ENCODE measurements around the gene SPRED1. TPM values are rescaled to one million over a fixed set of nuclear protein-coding genes. Genes with fewer than 3 reads are reported as not detected.
"Not testable (repeated sequence)": the region's sequence is repeated elsewhere in the genome, so short reads cannot be mapped to it uniquely, and the experiment has no call there.

SPRED1 gene
- total RNA-seq, 1 donor from 2014 or later, result 7.3 TPM

DNA sequence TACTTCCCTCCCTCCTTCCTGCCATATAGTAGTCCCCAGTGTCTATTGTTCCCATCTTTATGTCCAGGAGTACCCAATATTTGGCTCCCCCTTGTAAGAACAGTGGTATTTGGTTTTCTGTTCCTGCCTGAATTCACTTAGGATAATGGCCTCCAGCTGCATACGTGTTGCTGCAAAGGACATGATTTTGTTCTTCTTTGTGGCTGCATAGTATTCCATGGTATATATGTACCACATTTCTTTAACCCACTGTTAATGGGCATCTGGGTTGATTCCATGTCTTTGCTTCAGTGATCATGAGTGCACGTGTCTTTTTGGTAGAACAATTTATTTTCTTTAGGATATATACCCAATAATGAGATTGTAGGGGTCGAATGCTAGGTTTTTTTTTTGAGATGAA is 19.3 kb downstream of the SPRED1 start:
- intact Hi-C loops (cut with micrococcal nuclease), result no loop called here
- DNase-seq, result no peak
- ATAC-seq, result no peak

DNA sequence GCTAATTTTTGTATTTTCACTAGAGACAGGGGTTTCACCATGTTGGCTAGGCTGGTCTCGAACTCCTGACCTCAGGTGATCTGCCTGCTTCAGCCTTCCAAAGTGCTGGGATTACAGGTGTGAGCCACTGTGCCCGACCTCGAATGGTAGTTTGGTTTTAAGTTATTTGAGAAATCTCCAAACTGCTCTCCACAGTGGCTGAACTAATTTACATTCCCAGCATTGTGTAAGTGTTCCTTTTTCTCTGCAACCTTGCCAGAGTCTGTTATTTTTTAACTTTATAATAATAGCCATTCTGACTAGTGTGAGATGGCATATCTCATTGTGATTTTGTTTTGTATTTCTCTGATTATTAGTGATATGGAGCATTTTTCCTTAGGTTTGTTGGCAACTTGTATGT is 19.8 kb downstream of the SPRED1 start:
- DNase-seq; ATAC-seq; intact Hi-C loops (cut with micrococcal nuclease): not testable (repeated sequence)

DNA sequence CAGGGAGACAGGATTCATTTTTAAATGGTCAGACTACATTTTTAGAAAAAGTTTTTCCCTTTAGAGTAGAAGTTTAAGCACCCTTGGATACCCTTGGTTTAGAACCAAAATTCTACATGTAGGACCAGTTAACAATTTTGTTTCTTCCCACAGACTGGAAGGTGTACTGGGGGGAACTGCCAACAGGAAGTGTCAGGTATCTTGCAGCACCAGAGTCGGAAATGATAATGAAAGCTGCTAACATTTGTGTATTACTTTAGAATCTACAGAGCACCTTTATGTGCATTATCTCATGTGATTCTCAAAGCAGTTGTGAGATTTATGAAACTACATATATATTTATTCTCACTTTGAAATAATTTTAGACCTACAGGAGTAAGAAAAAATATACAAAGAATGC is 21.5 kb downstream of the SPRED1 start:
- ATAC-seq, result no peak
- DNase-seq, result no peak
- intact Hi-C loops (cut with micrococcal nuclease), result no loop called here

DNA sequence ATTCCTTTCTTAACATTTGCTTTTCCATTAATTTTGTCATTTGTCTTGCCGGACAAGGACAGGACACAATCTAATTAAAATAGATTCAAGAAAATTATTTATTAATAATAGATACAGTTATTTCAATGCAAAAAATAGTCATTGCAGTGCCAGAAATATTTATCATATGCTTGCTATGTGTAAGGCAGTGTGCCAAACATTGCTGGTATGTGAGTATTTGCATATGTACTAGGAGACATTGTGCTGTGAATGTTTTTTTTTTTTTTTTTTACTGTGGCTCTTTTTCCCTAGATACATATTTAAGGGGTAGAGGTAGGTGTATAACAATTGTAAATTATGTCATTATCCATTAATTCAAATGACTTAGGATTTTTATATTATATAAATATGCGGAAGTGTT is 23.3 kb downstream of the SPRED1 start:
- DNase-seq (no peak), ATAC-seq (no peak)
- intact Hi-C loops (cut with micrococcal nuclease), result no loop called here

DNA sequence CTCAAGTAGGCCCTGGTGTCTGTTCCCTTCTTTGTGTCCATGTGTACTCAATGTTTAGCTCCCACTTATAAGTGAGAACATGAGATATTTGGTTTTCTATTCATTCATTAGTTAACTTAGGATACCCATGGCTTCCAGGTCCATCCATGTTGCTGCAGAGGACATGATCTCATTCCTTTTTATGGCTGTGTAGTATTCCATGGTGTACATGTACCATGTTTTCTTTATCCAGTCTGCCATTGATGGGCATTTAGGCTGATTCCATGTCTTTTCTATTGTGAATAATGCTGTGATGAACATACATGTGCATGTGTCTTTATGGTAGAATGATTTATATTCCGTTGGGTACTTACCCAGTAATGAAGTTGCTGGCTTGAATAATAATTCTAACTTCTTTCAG is 24.6 kb downstream of the SPRED1 start:
- ATAC-seq; DNase-seq; intact Hi-C loops (cut with micrococcal nuclease): not testable (repeated sequence)

DNA sequence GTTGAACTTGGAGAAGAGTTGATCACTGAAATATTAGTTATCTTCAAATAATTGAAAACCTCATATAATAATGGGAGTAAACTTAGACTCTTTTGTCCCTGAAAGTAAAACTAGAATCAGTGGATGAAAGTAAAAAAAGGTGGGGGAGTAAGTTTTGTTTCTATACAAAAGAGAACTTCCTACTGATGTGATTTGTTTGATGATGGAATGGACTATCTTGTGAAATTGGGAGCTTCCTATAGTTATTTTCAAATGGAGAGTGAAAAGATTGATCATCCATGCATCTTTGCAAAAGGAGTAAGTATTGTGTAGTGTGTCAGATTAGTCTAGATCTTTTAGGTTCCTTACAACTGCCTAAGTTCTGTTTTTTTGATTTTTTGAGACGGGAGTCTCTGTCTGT is 28.4 kb downstream of the SPRED1 start:
- intact Hi-C loops (cut with micrococcal nuclease), result no loop called here
- DNase-seq (no peak), ATAC-seq (no peak)

DNA sequence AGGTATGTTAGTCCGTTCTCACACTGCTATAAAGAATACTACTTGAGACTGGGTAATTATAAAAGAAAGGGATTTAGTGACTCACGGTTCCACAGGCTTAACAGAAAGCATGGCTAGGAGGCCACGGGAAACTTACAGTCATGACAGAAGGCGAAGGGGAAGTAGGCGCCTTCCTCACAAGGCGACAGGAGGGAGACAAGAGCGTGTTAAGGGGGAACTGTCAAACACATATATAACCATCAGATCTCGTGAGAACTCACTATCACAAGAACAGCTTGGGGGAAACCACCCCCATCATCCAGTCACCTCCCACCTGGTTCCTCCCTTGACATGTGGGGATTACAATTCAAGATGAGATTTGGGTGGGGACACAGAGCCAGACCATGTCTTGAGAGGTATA is 30.4 kb downstream of the SPRED1 start:
- DNase-seq (no peak), ATAC-seq (no peak)
- intact Hi-C loops (cut with micrococcal nuclease), result no loop called here

DNA sequence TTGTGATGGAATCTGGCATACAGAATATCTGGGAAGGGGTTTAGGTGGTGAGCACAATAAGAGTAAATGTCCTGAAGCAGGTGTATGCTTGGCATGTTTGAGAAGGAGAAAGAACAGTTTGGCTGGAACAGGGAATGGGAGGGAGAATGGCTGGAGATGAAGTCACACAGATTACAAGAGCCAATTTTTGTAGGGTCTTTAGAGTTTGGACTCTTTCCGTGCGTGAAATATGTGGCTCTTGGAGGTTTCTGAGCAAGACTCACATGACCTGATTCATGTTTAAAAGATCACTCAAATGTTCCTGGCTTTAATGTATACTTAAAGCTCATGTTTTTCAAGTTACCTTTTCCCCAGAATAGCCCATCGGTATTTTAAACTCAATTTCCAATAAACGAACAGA is 32.8 kb downstream of the SPRED1 start:
- DNase-seq, result no peak
- no peak for ATAC-seq
- intact Hi-C loops (cut with micrococcal nuclease), result no loop called here

DNA sequence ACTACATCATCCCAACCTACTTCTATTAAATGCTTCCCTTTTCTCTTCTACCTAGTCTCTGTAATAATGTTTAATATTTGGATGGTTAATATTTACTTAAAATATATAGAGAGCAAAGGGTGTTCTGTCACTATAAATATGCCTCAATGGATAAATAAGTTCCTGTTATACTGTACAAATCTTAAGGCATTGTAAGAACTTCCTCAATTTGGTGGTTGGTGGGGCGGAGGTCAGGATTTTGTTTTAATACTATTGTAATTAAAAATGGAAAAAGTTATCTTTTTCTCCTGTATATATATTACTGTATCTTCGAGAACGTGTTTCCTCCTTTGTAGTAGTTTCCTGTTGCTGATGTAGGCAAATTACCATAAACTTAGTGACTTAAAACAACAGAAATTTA is 41.5 kb downstream of the SPRED1 start:
- intact Hi-C loops (cut with micrococcal nuclease), result no loop called here
- DNase-seq (no peak), ATAC-seq (no peak)

DNA sequence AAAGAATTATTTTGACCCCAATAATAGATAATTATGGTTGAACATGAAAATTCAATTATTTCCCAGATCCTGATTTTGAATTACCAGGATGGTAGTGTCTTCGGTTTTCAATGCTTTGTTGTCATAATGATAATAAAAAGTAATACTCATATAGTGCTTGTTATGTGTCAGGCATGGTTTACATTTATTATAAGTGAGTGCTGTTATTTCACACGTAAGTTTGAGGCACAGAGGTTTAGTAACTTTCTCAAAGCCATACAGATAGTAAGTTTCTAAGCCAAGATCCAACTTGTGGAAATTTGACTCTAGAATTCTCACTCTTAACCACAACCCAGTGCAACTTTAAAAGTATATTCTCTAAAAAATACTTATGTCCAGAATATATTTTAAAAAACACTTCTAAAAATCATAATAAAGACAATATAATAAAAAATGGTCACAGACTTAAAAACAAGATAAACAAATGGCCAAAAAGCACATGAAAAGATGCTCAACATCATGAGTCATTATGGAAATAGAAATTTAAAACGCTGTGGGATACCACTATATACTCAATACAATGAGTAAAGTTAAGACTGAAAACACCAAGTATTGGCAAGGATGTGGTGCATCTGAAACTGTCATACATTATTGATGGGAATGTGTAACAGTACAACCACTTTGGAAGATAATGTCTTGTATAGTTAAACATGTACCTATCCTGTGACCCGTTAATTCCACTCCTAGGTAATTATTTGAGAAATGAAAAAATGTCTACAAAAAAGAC is 45.2 kb downstream of the SPRED1 start:
- ATAC-seq (no peak), DNase-seq (no peak)
- intact Hi-C loops (cut with micrococcal nuclease), result no loop called here

DNA sequence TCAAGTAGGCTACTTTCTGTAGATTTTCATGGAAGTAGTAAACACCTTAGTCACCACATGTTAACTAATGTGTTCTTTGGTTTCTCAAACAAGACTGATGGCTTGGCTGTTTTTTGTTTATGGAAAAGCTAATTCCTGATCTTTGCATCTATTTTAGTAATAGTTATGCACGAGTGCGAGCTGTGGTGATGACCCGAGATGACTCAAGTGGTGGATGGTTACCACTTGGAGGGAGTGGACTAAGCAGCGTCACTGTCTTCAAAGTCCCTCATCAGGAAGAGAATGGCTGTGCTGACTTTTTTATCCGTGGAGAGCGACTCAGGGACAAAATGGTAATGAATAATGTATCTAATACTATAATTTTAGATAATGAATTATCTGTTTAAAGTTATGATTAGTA is 46.6 kb downstream of the SPRED1 start:
- ATAC-seq, result no peak
- intact Hi-C loops (cut with micrococcal nuclease), result no loop called here
- DNase-seq, result no peak

DNA sequence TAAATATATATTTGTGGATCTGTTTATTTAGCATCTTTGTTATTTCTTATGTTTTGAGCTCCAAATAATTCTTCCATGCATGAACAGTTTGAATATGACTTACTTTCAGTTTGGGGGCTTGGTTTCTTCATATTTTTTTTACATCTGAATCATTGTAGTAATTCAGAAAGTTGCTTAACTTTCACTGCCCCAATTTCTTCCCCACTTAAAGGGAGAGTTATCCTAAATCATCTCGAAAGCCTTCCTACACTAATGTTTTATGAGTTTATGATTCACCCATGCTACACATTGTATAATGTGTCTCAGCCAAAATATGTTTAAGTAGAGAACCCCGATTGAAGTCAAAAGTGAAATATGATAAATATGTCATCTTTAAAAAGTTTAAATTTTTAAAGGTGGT is 47.8 kb downstream of the SPRED1 start:
- DNase-seq (no peak), ATAC-seq (no peak)
- intact Hi-C loops (cut with micrococcal nuclease), result no loop called here

DNA sequence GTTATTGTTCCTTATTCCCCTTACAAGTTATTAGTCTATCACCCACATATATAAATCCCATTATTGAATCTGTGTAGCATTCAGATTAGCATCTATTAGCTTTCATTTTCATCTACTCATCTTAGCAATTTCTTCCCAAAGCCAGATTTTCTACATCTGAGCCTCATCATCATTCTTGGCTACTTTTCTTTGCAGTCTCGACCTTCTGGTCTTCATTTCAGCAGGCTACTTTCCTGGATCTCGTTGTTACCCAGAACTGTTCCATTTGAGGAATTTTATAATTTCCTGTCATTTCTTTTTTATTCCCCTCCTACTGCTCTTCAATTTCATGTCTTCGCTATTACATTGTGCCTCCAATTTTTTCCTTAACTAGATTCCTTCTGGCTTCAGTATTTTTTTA is 51.8 kb downstream of the SPRED1 start:
- DNase-seq (no peak), ATAC-seq (no peak)
- intact Hi-C loops (cut with micrococcal nuclease), result no loop called here

DNA sequence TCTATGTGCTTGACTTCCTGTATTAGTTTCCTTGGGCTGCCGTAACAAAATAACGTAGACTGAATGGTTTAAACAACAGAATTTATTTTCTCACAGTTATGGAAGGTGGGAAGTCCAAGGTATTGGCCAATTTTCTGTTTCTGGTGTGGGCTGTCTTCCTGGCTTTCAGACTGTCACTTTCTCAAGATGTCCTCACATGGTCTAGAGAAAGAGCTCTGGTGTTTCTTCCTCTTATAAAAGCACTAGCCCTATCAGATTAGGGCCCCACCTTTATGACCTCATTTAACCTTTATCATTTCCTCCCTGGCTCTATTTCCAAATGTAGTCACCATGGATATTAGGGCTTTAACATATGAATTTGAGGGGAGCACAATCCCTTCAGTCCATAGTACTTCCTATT is 54.6 kb downstream of the SPRED1 start:
- DNase-seq, result no peak
- ATAC-seq, result no peak
- intact Hi-C loops (cut with micrococcal nuclease), result no loop called here

DNA sequence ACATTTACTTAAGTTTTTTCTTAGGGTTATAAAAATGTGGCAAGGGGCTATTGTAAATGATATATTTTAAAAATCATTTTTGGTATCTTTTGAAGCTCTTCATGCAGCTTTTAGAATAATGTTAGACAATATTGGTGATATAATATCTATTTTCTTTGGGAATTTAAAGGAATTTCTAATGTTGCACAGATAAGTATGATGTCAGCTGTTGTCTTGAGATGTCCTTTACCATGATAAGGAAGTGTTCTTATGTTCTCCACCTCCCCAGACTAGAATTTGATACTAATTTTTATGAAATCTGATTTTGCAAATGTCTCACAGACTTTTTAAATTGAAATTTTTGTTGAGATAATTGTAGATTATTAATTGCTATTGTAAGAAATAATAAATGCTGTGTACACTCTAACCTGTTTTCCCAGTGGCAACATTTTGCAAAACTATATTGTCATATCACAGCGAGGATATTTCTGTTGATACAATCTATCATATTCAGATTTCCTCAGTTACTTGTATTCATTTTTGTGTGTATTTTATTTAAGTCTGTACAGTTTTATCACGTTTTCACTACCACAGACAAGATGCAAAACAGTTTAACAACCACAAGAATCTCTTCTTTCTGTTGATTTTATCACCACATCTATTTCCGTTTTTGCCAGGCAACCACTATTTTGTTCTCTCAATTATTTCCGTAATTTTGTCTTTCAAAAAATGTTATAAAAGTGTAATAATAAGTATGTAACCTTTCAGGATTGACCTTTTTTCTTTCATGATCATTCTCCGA is 55.4 kb downstream of the SPRED1 start:
- ATAC-seq (no peak), DNase-seq (no peak)
- intact Hi-C loops (cut with micrococcal nuclease), result no loop called here

DNA sequence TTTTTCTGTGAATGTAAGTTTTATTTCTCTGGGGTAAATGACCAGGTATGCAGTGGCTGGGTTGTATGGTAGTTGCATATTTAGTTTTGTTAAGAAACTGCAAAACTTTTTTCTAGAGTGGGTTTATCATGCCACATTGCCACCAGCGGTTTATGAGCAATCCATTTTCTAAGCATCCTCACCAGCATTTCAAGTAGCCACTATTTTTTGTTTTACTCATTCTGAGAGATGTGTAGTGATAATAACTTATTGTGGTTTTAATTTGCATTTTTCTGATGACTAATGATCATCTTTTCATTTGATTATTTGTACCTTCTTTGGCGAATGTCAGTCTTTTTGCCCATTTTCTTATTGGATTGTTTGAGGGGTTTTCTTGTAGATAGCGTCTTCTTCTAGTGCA is 56.2 kb downstream of the SPRED1 start:
- intact Hi-C loops (cut with micrococcal nuclease), result no loop called here
- DNase-seq, result no peak
- ATAC-seq, result no peak

DNA sequence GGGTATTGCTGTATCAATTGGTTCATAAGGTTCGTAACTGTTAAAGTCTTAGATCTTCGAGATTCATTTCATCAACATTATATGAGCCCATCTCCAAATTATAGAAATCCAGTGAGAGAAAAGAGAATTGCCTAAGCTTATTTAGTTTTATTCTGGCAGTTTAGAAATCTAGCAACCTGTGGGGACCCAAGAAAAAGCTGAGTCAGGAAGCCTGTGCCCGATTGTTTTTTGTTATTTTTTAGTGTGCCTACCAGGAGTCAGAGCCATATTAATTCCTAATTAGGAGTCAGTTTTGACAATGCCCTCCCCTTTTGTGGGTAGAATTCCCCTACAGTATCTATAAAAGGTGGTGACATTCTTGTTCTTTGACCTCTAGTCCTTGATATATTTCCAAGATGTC is 59.6 kb downstream of the SPRED1 start:
- intact Hi-C loops (cut with micrococcal nuclease), result no loop called here
- ATAC-seq, result no peak
- DNase-seq, result no peak

DNA sequence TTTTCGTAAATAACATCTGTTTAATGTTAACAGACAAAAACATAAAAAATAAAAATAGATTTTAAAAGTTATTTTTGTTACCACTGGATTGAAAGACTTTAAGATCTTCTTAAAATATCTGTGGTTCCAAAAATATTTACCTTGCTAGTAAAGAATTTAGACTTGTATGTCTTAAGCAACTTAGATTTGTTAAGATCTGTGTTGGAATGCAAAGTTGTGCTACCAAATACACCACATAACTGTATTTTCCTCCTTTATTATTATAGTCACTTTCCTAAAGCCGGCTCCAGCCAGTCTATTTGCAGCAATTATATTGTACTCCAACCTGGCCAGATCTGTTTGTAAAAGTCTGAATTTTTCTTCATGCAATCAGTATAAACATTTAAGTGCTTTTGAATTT is 63.7 kb downstream of the SPRED1 start:
- ATAC-seq, result no peak
- intact Hi-C loops (cut with micrococcal nuclease), result no loop called here
- no peak for DNase-seq

DNA sequence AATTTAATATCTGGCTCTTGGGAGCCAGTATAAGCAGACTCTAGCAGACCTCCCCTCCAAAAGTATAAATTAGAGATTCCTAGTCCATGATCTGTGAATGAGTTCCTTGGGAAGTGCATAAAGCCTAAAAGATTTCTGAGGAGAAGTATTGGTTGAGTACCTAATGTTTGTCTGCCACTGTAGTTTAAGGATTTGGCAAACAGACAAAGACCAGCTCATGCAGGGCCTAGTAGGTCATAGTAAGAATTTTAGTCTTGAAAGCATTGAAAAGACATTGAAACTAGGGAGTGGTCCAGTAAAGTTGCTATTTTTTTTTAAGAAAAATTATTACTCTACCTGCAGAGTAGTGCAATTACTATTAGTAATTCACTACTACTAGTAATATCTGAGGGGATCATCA is 67.5 kb downstream of the SPRED1 start:
- no peak for ATAC-seq

DNA sequence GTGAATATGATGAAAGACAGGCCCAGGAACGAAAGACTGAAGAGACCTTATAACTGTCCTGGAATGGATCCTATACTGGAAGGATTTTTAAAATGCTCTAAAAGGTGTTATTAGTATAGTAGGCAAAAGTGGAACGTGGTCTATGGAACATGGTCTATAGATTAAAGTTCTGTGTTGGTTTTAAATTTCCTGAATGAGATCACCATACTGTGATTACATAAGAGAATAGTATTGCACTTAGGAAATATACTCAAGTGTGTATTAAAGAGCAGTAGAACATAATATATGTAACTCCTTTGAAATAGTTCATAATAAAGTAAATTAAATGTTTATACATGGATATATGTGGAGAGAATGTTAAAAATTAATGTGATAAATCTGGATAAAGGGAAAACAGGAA is 68.2 kb downstream of the SPRED1 start:
- intact Hi-C loops (cut with micrococcal nuclease), result no loop called here
- no peak for DNase-seq
- no peak for ATAC-seq

More for the DNA sequence above, 67.5 kb downstream of the SPRED1 start:
- intact Hi-C loops (cut with micrococcal nuclease), result no loop called here
- no peak for DNase-seq

DNA sequence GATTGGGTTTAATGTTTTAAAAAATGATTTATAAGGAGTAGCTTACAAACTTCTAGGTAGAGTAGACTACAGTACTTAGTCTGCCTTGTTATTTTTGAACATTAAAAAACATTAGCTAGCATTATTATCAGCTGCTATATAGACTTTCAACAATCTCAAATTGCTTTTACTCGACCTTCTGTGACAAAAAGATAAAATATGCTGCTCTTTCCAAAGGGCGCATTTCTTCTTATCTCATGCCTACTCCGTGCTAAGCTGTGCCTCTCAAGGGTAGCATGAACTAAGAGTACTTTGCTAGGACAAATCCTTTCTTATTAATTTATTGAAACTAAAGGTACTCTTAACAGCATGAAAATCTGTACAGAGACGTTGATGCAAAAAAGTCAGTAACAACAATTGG is 71.3 kb downstream of the SPRED1 start:
- DNase-seq (no peak), ATAC-seq (no peak)
- intact Hi-C loops (cut with micrococcal nuclease), result no loop called here
